Central memory CD4-positive, alpha-beta T cell (primary cell): ENCODE measurements around the gene FMO3.

Experiments used
- DNase-seq: peaks from one replicate; pipeline ENCODE4 v3.0.0; 2022

Gene FMO3

GRCh38 chr1:171117085-171117484 is 26.4 kb downstream of the FMO3 start:
- DNase-seq = no peak

GRCh38 chr1:171119648-171120047 is 28.9 kb downstream of the FMO3 start:
- no peak for DNase-seq

- no peak for DNase-seq
Observed at GRCh38 chr1:171122299-171122698, 31.6 kb downstream of the FMO3 start.

- DNase-seq = no peak
Observed at GRCh38 chr1:171122893-171123292, 32.2 kb downstream of the FMO3 start.

GRCh38 chr1:171126504-171126903 is 35.8 kb downstream of the FMO3 start:
- DNase-seq = no peak

- no peak for DNase-seq
Observed at GRCh38 chr1:171127099-171127498, 36.4 kb downstream of the FMO3 start.

- no peak for DNase-seq
Observed at GRCh38 chr1:171127501-171127900, 36.8 kb downstream of the FMO3 start.

- no peak for DNase-seq
Observed at GRCh38 chr1:171128463-171128862, 37.8 kb downstream of the FMO3 start.

GRCh38 chr1:171134204-171134923 is 43.7 kb downstream of the FMO3 start:
- no peak for DNase-seq

- DNase-seq = no peak
Observed at GRCh38 chr1:171137580-171137979, 46.9 kb downstream of the FMO3 start.

GRCh38 chr1:171138980-171139379 is 48.3 kb downstream of the FMO3 start:
- no peak for DNase-seq

GRCh38 chr1:171139890-171140289 is 49.2 kb downstream of the FMO3 start:
- DNase-seq = no peak

- DNase-seq = no peak
Observed at GRCh38 chr1:171140401-171140800, 49.7 kb downstream of the FMO3 start.

GRCh38 chr1:171140956-171141687 is 50.4 kb downstream of the FMO3 start:
- DNase-seq = no peak

- no peak for DNase-seq
Observed at GRCh38 chr1:171141688-171142415, 51.1 kb downstream of the FMO3 start.

- DNase-seq = no peak
Observed at GRCh38 chr1:171142416-171143385, 52.0 kb downstream of the FMO3 start.

GRCh38 chr1:171150156-171150555 is 59.5 kb downstream of the FMO3 start:
- no peak for DNase-seq

- DNase-seq = no peak
Observed at GRCh38 chr1:171152549-171152948, 61.8 kb downstream of the FMO3 start.

GRCh38 chr1:171155484-171155883 is 64.8 kb downstream of the FMO3 start:
- DNase-seq = no peak

- no peak for DNase-seq
Observed at GRCh38 chr1:171158096-171158495, 67.4 kb downstream of the FMO3 start.

- no peak for DNase-seq
Observed at GRCh38 chr1:171158551-171158950, 67.8 kb downstream of the FMO3 start.

- DNase-seq = no peak
Observed at GRCh38 chr1:171159148-171159547, 68.4 kb downstream of the FMO3 start.

- DNase-seq = no peak
Observed at GRCh38 chr1:171160211-171160610, 69.5 kb downstream of the FMO3 start.
